NT2/D1 (cell line): ENCODE results near the gene A4GALT.

Experiments
- SUZ12 ChIP-seq: IDR thresholded peaks from 2 replicates; pipeline ENCODE4 v1.6.1; 2011; ENCODE audit not compliant: insufficient read length, insufficient read depth; ENCODE audit errors: extremely low read depth
- YY1 ChIP-seq: IDR thresholded peaks from 2 replicates; pipeline ENCODE4 v1.6.1; 2011; ENCODE audit not compliant: insufficient read length, insufficient read depth

DNA sequence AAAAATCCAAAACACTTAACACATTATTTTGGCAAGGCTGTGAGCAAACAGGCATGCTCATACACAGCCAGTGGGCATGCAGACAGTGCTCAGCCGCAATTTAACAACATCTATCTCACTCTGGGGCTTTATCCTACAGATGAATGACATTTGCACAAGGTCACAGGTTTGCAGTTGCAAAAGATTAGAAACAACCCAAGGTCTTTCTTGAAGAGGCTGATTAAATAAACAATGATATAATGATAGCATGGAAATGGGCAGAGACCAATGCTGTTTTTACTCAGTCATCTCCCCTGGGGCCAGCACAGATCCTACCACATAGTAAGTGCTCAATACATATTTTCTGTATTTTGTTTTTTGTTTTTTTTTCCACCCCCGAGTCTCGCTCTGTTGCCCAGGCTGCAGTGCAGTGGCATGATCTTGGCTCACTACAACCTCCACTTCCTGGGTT is 9.4 kb downstream of the A4GALT start:
- TF ChIP-seq YY1 (no peak), SUZ12 (no peak)
